ENCODE measurements around the gene EIF4B.

The EIF4B gene

GRCh38 chr12:53048780-53049401, 42.6 kb downstream of the EIF4B start:
- Histone ChIP-seq H3K27me3 (ENCODE audit: low read depth, low read length) (no peaks in the 10 kb centered on the region), H3K27ac (ENCODE audit: low read length) (peak overlapping the region; percentile 95), H3K4me1 (ENCODE audit: control insufficient read depth in 1 of 2, insufficient read depth in 2 of 2, low read length in 2 of 2) (peaks cover 54 to 76% of the 10 kb centered on the region in 2 donors), H3K36me3 (ENCODE audit: control insufficient read depth in 1 of 2, insufficient read depth in 2 of 2, low read length in 2 of 2) (peaks cover 3 to 4% of the 10 kb centered on the region in 2 donors), H3K4me3 (ENCODE audit: low read depth in 1 of 2, low read length in 2 of 2) (peak overlapping the region; percentile 61 to 76), H3K9me3 (ENCODE audit: control insufficient read depth in 1 of 2, low read length in 2 of 2) (no peaks in the 10 kb centered on the region)

- H3K27me3 ChIP-seq (ENCODE audit: low read depth, low read length), result no peaks in the 10 kb centered on the region
Measured at GRCh38 chr12:53049571-53050318, 43.5 kb downstream of the EIF4B start, which contains the start of gene TNS2. TNS2 (plus strand) TSS chr12:53050065; CDS start chr12:53050186, 121 bp downstream.

GRCh38 chr12:53050426-53051057, 44.3 kb downstream of the EIF4B start:
- Histone ChIP-seq H3K4me3 (ENCODE audit: low read depth in 1 of 2, low read length in 2 of 2) (peak overlapping the region; percentile 61 to 76), H3K4me1 (ENCODE audit: control insufficient read depth in 1 of 2, insufficient read depth in 2 of 2, low read length in 2 of 2) (peaks cover 43 to 76% of the 10 kb centered on the region in 2 donors), H3K36me3 (ENCODE audit: control insufficient read depth in 1 of 2, insufficient read depth in 2 of 2, low read length in 2 of 2) (peaks cover 3 to 4% of the 10 kb centered on the region in 2 donors), H3K27ac (ENCODE audit: low read length) (peak overlapping the region; percentile 95), H3K9me3 (ENCODE audit: control insufficient read depth in 1 of 2, low read length in 2 of 2) (no peaks in the 10 kb centered on the region), H3K27me3 (ENCODE audit: low read depth, low read length) (no peaks in the 10 kb centered on the region)

More at GRCh38 chr12:53049571-53050318, 43.5 kb downstream of the EIF4B start, which contains the start of gene TNS2:
- peak within 1 kb of the TSS; percentile 61 to 76 for H3K4me3 ChIP-seq (ENCODE audit: low read depth in 1 of 2, low read length in 2 of 2)
- H3K27ac ChIP-seq (ENCODE audit: low read length), result peak within 1 kb of the TSS; percentile 95
- peaks cover 3 to 4% of the 10 kb centered on the region in 2 donors for H3K36me3 ChIP-seq (ENCODE audit: control insufficient read depth in 1 of 2, insufficient read depth in 2 of 2, low read length in 2 of 2)
- H3K9me3 ChIP-seq (ENCODE audit: control insufficient read depth in 1 of 2, low read length in 2 of 2), result no peaks in the 10 kb centered on the region
- peaks cover 46 to 72% of the 10 kb centered on the region in 2 donors for H3K4me1 ChIP-seq (ENCODE audit: control insufficient read depth in 1 of 2, insufficient read depth in 2 of 2, low read length in 2 of 2)

GRCh38 chr12:53051058-53051880, 45.0 kb downstream of the EIF4B start:
- Histone ChIP-seq H3K27ac (ENCODE audit: low read length) (peak overlapping the region; percentile 95), H3K4me3 (ENCODE audit: low read depth in 1 of 2, low read length in 2 of 2) (peak overlapping the region; percentile 61 to 76), H3K4me1 (ENCODE audit: control insufficient read depth in 1 of 2, insufficient read depth in 2 of 2, low read length in 2 of 2) (peaks cover 38 to 70% of the 10 kb centered on the region in 2 donors), H3K9me3 (ENCODE audit: control insufficient read depth in 1 of 2, low read length in 2 of 2) (no peaks in the 10 kb centered on the region), H3K27me3 (ENCODE audit: low read depth, low read length) (no peaks in the 10 kb centered on the region), H3K36me3 (ENCODE audit: control insufficient read depth in 1 of 2, insufficient read depth in 2 of 2, low read length in 2 of 2) (peaks cover 3 to 4% of the 10 kb centered on the region in 2 donors)

- Histone ChIP-seq H3K36me3 (ENCODE audit: control insufficient read depth in 1 of 2, insufficient read depth in 2 of 2, low read length in 2 of 2) (peaks cover 3 to 4% of the 10 kb centered on the region in 2 donors), H3K4me1 (ENCODE audit: control insufficient read depth in 1 of 2, insufficient read depth in 2 of 2, low read length in 2 of 2) (peaks cover 38 to 70% of the 10 kb centered on the region in 2 donors), H3K27ac (ENCODE audit: low read length) (peak overlapping the region; percentile 95), H3K27me3 (ENCODE audit: low read depth, low read length) (no peaks in the 10 kb centered on the region), H3K9me3 (ENCODE audit: control insufficient read depth in 1 of 2, low read length in 2 of 2) (no peaks in the 10 kb centered on the region), H3K4me3 (ENCODE audit: low read depth in 1 of 2, low read length in 2 of 2) (peak overlapping the region; percentile 61 to 76)
Measured at GRCh38 chr12:53051881-53052412, 45.7 kb downstream of the EIF4B start.

- Histone ChIP-seq H3K9me3 (ENCODE audit: control insufficient read depth in 1 of 2, low read length in 2 of 2) (no peaks in the 10 kb centered on the region), H3K27ac (ENCODE audit: low read length) (peak overlapping the region; percentile 95), H3K4me3 (ENCODE audit: low read depth in 1 of 2, low read length in 2 of 2) (peak overlapping the region; percentile 54 to 70), H3K36me3 (ENCODE audit: control insufficient read depth in 1 of 2, insufficient read depth in 2 of 2, low read length in 2 of 2) (peaks cover 6 to 8% of the 10 kb centered on the region in 2 donors), H3K4me1 (ENCODE audit: control insufficient read depth in 1 of 2, insufficient read depth in 2 of 2, low read length in 2 of 2) (peaks cover 38 to 70% of the 10 kb centered on the region in 2 donors), H3K27me3 (ENCODE audit: low read depth, low read length) (no peaks in the 10 kb centered on the region)
Measured at GRCh38 chr12:53052419-53053217, 46.4 kb downstream of the EIF4B start.

- Histone ChIP-seq H3K36me3 (ENCODE audit: control insufficient read depth in 1 of 2, insufficient read depth in 2 of 2, low read length in 2 of 2) (peaks cover 11 to 13% of the 10 kb centered on the region in 2 donors), H3K27ac (ENCODE audit: low read length) (peak overlapping the region; percentile 92), H3K4me1 (ENCODE audit: control insufficient read depth in 1 of 2, insufficient read depth in 2 of 2, low read length in 2 of 2) (peaks cover 36 to 62% of the 10 kb centered on the region in 2 donors), H3K9me3 (ENCODE audit: control insufficient read depth in 1 of 2, low read length in 2 of 2) (no peaks in the 10 kb centered on the region), H3K27me3 (ENCODE audit: low read depth, low read length) (no peaks in the 10 kb centered on the region), H3K4me3 (ENCODE audit: low read depth in 1 of 2, low read length in 2 of 2) (peak overlapping the region; percentile 66 to 70)
Measured at GRCh38 chr12:53053218-53054111, 47.2 kb downstream of the EIF4B start.

GRCh38 chr12:53054112-53054878, 48.0 kb downstream of the EIF4B start:
- Histone ChIP-seq H3K9me3 (ENCODE audit: control insufficient read depth in 1 of 2, low read length in 2 of 2) (no peaks in the 10 kb centered on the region), H3K4me3 (ENCODE audit: low read depth in 1 of 2, low read length in 2 of 2) (peak overlapping the region; percentile 66 to 70), H3K4me1 (ENCODE audit: control insufficient read depth in 1 of 2, insufficient read depth in 2 of 2, low read length in 2 of 2) (peaks cover 28 to 55% of the 10 kb centered on the region in 2 donors), H3K27ac (ENCODE audit: low read length) (peak overlapping the region; percentile 92), H3K27me3 (ENCODE audit: low read depth, low read length) (no peaks in the 10 kb centered on the region), H3K36me3 (ENCODE audit: control insufficient read depth in 1 of 2, insufficient read depth in 2 of 2, low read length in 2 of 2) (peaks cover 13 to 16% of the 10 kb centered on the region in 2 donors)

Data from muscle layer of duodenum (tissue), 2 donors.